Omental fat pad (tissue), 4 donors: ENCODE data around the gene BARHL2. TPM values are rescaled to one million over a fixed set of nuclear protein-coding genes. Genes with fewer than 3 reads are reported as not detected.

ENCODE experiments used
- ATAC-seq: fragments of 150-250 bp; one replicate; pipeline ENCODE4 v1.9.1; 2016; ENCODE audit warnings: mild to moderate bottlenecking, moderate library complexity; ENCODE audit not compliant: low FRiP score
- DNase-seq: peaks from one replicate; pipeline ENCODE4 v3.0.0-alpha.2; 2019; ENCODE audit warnings: low spot score
- total RNA-seq, 4 donors: library from RNA; depleted of rRNA; stranded (reverse); fragments of >200 nt; gene quantifications; one replicate each; pipeline ENCODE4 v1.1.0, GENCODE V29; 2016
- TF ChIP-seq, protein P1 (sequence below), 3 donors: fragments of 450-650 bp; IDR thresholded peaks; one replicate each; pipeline ENCODE4 v1.5.1; 2016 to 2017; ENCODE audit warnings: antibody characterized with exemption in 3 of 3, mild to moderate bottlenecking in 3 of 3, moderate library complexity in 2 of 3

Gene BARHL2
- total RNA-seq, 4 donors from 2014 or later = not detected

DNA sequence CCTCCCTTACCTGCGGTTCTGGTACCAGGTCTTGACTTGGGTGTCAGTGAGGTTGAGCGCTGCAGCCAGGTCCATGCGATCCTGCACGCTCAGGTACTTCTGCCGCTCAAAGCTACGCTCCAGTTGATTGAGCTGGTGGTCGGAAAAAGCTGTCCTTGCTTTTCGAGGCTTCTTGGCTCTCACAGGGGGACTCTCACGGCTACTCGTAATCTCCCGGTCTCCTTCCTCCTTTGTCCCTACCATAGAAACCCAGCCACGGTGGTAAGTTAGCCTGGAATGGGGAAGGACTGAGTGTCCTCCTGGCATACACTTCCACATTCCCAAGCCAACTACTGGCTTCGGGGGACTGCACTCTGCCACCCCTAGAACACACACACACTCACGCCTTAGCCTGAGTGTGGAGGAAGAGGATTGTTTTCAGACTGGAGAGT is 2.6 kb downstream of the BARHL2 start:
- ATAC-seq = no peak
- no peak for DNase-seq
- TF ChIP-seq, protein P1, sequence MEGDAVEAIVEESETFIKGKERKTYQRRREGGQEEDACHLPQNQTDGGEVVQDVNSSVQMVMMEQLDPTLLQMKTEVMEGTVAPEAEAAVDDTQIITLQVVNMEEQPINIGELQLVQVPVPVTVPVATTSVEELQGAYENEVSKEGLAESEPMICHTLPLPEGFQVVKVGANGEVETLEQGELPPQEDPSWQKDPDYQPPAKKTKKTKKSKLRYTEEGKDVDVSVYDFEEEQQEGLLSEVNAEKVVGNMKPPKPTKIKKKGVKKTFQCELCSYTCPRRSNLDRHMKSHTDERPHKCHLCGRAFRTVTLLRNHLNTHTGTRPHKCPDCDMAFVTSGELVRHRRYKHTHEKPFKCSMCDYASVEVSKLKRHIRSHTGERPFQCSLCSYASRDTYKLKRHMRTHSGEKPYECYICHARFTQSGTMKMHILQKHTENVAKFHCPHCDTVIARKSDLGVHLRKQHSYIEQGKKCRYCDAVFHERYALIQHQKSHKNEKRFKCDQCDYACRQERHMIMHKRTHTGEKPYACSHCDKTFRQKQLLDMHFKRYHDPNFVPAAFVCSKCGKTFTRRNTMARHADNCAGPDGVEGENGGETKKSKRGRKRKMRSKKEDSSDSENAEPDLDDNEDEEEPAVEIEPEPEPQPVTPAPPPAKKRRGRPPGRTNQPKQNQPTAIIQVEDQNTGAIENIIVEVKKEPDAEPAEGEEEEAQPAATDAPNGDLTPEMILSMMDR (IDR thresholded peaks at IDR 0.05) = no peak

DNA sequence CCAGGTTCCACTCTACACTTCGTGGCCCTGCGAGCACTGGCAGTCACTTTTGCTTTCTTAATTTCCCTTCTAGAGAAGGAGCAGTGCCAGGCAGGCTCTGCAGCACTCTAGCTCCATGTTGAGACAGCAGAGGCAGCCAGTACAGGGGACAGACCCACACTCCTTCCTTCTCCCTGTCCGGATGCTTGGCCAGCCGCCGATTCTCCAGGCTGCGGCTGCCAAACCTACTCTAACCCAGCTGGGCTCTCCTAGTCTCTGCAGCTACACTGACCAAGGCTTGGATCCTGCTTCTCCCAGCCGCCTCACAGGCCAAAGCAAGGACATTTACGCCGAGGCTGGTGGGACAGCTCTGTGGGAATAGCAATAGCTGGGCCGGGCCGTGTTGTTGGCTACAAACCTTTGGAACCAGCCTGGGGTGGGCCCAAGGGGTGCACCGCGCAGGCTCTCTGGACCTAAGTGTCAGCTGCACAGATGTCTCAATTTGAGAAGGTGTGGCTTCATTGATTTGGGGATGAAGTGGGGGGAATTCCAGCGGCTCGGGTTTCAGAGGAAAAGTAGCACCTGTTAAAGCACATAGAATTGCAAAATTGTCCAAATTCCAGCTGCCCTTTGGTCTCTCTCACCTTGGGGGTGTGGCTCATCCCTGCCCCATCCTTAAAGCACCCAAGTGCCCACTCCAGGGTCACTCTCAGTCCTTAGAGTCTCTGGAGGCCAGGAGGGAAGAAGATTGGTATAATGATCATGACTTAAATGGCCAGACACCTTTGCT is 3.2 kb downstream of the BARHL2 start:
- no peak for DNase-seq

DNA sequence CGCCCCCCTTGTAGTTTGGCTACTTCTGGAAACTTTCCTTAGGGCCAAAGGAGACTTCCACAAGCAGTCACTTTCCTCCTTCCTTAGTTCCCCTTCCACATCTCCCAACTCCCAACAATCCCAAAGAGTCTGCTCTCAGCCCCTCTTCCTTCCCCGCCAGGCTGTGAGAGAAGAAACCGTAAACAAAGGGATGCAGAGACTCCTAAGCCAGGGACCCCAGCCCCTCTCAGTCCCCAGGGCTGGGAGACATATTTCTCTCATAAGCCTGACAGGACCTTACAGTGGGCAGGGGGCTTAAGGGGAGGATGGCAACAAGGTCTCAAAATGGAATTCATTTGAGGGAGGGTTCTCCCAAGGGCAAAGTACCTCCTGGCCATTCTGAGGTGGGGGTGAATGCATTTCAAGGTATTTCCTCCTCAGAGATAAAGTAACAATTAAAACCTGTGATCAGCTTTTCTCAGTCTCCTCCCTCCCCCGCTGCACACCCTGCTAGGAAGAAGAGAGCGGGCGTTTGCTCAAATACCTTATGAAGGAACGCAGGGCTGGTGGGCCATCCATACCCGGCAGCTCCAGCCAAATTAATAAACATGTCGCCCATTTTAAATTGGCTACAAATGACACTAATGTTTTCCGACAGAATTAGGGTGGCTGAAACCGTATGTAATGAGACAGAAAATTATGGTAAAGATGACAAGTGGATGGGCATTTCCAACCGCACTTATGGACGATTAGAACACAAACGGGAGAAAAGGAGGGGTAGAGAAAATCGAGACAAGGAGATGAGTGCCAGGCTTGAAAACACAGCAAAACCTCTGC is 4.0 kb downstream of the BARHL2 start:
- TF ChIP-seq, protein P1 (IDR thresholded peaks at IDR 0.05) = no peak
- ATAC-seq = no peak
- no peak for DNase-seq

More for the DNA sequence above, 3.2 kb downstream of the BARHL2 start:
- TF ChIP-seq, protein P1 (IDR thresholded peaks at IDR 0.05) = no peak
- ATAC-seq = no peak

DNA sequence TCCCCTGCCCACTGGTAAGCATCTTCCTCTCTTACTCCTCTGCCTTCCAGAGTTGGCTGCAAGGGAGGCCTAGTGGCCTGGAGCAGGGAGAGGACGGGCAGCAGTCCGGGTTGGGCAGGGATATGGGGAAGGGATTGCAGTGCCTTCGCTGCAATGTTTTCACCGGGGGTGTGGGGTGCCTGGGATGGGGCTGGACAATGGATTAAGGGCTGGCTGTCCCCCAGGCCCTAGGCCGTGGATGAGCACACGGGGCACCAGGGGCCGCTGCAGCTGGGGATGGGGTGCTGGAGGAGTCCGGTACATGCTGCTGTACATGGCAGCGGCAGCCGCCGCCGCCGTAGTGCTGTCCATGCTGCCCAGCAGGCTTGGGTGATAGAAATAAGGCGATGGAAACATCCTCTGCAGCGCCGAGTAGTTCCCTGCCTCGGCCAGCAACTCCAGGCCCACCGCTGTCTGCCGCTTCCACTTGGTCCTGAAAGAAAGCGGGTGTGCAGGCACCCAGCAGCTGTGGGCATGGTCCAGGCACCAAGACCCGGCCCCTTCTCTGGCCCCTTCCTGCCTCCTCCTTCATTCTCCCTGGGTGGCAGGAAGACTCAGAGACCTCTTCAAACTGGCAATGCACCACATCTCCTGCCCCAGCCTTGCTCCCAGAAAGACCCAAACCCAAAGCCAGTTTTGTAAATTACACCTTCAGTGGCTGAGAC is 4.8 kb downstream of the BARHL2 start:
- ATAC-seq (no peak), DNase-seq (no peak)
- TF ChIP-seq, protein P1 (IDR thresholded peaks at IDR 0.05) = no peak

DNA sequence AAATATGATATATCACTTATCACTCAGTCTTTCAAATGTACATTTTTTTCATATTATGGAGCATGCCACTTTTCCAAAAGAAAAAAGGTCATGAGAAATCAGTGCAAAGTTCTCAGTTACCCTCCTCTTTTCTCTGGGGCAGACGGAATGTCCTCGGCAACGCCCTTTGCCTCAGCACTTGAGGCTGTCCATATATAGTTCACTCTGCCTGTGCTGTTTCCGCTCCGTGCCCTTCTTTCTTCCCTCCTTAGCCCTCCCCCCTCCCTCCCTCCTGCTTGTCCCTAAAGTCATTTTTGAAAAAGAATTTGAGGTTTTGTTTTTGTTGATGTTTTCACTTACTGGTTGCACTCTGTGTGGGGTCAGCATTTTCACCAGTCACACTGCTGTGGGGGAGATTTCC is 5.4 kb downstream of the BARHL2 start:
- TF ChIP-seq, protein P1 (IDR thresholded peaks at IDR 0.05) = no peak
- DNase-seq (no peak), ATAC-seq (no peak)

DNA sequence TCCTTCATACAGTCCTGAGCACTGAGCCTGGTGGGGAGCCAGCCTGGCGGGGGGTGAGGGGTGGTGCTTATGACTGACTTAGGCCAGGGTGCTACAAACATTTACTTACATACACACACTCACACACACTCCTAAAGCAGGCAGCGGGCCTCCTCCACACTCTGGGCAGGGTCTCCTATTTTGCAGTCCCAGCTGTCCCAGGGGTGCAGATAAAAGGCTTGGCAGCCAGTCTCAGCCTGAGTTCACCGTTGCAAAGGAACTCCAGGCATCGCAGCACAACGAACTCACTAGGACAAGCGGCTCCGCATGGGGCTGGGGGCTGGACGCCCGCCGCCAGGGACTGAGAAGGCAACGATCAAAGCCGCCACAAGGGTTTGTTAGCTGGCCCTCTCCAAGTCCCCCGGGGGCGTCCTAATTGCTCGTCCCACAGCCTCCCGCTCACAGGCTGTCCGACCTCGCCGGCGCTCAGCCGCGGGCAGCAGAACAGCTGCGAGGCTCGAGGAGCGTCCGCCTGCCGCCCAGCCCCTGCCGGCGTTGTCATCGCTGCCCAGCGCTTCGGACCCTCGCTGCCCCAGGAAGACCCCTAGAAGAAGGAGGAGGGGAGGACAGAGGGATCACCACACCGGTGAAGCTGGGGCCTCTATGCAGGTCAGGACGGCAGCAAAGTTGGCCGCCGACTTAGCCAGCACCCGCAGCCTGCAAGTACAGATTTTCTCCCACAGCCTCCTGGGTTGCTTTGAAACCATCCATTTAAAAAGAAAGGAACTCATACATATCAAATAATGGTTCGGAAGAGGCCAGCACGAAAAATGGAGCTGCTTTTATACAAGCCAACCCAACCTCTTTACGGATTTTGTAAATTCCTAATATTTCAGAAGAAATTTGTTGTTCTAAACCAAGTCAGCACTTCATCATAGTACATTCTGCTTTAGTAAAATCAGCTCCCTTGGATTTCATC is 6.2 kb downstream of the BARHL2 start:
- TF ChIP-seq, protein P1 (IDR thresholded peaks at IDR 0.05) = no peak
- DNase-seq = no peak
- no peak for ATAC-seq
